ENCODE data around the gene URB1.

- TF ChIP-seq RFX5 (IDR thresholded peaks at IDR 0.05; ENCODE audit: low read length) (no peak), CTCF (IDR thresholded peaks at IDR 0.05) (no peak; the same call in 1 of the 2 replicates), EZH2phosphoT487 (IDR thresholded peaks at IDR 0.05; ENCODE audit: borderline replicate concordance, low read depth) (no peak), FOXM1 (IDR thresholded peaks at IDR 0.05; ENCODE audit: low read depth) (no peak)
These were observed 19.6 kb upstream of the URB1 start, which contains the start of gene EVA1C for GRCh38 chr21:32412162-32413014.
